GM18909 (cell line): ENCODE results near the gene CCDC57.

Experiments
- ATAC-seq: cut with Tn5 transposase; IDR thresholded peaks from one replicate; pipeline ENCODE4 v1.9.1; 2021; ENCODE audit warnings: mild to moderate bottlenecking; ENCODE audit not compliant: unreplicated experiment, poor library complexity

CCDC57 gene

GRCh38 chr17:82237083-82237745, 24.6 kb upstream of the CCDC57 start:
- no peak for ATAC-seq

GRCh38 chr17:82236142-82236971, 23.7 kb upstream of the CCDC57 start:
- no peak for ATAC-seq

GRCh38 chr17:82235775-82236141, 23.1 kb upstream of the CCDC57 start:
- no peak for ATAC-seq

- ATAC-seq = no peak
Measured at GRCh38 chr17:82235056-82235774, 22.6 kb upstream of the CCDC57 start.

- ATAC-seq = no peak
Measured at GRCh38 chr17:82234211-82235055, 21.8 kb upstream of the CCDC57 start.

- no peak for ATAC-seq
Measured at GRCh38 chr17:82232876-82233785, 20.5 kb upstream of the CCDC57 start.

GRCh38 chr17:82232322-82232820, 19.7 kb upstream of the CCDC57 start:
- no peak for ATAC-seq

- ATAC-seq = no peak
Measured at GRCh38 chr17:82231562-82232321, 19.1 kb upstream of the CCDC57 start.

GRCh38 chr17:82231312-82231561, 18.6 kb upstream of the CCDC57 start:
- ATAC-seq = no peak

GRCh38 chr17:82230609-82231311, 18.1 kb upstream of the CCDC57 start:
- peak; percentile 33 for ATAC-seq

GRCh38 chr17:82229698-82230608, 17.3 kb upstream of the CCDC57 start:
- ATAC-seq = no peak

GRCh38 chr17:82228842-82229697, 16.4 kb upstream of the CCDC57 start, which contains the start of gene SLC16A3:
Gene SLC16A3 (plus strand): TSS chr17:82229042. CDS start chr17:82236009, 6,967 bp downstream.
- peak; percentile 41 for ATAC-seq

GRCh38 chr17:82228278-82228841, 15.7 kb upstream of the CCDC57 start:
- peak; percentile 32 for ATAC-seq

- no peak for ATAC-seq
Measured at GRCh38 chr17:82227629-82228277, 15.1 kb upstream of the CCDC57 start.
